Glutamatergic neuron (in vitro differentiated cells): ENCODE results near the gene CLDN10. TPM values are rescaled to one million over a fixed set of nuclear protein-coding genes. Genes with fewer than 3 reads are reported as not detected.

Experiments
- DNase-seq: peaks from one replicate; pipeline ENCODE4 v3.0.0; 2022
- H3K27ac Mint-ChIP-seq: one replicate; pipeline ENCODE4 v1.8.0; 2020; ENCODE audit warnings: mild to moderate bottlenecking, mixed read lengths, inconsistent platforms; ENCODE audit not compliant: unreplicated experiment
- H3K27me3 Mint-ChIP-seq: one replicate; pipeline ENCODE4 v1.8.0; 2020; ENCODE audit warnings: mild to moderate bottlenecking, moderate library complexity, mixed read lengths, inconsistent platforms; ENCODE audit not compliant: unreplicated experiment
- H3K36me3 Mint-ChIP-seq: one replicate; pipeline ENCODE4 v1.8.0; 2020; ENCODE audit warnings: mild to moderate bottlenecking, mixed read lengths, inconsistent platforms; ENCODE audit not compliant: unreplicated experiment
- H3K4me1 Mint-ChIP-seq: one replicate; pipeline ENCODE4 v1.8.0; 2020; ENCODE audit warnings: mild to moderate bottlenecking, low read depth, mixed read lengths, inconsistent platforms; ENCODE audit not compliant: unreplicated experiment
- H3K4me3 Mint-ChIP-seq: one replicate; pipeline ENCODE4 v1.8.0; 2020; ENCODE audit warnings: mild to moderate bottlenecking, mixed read lengths, inconsistent platforms; ENCODE audit not compliant: unreplicated experiment
- H3K9me3 Mint-ChIP-seq: one replicate; pipeline ENCODE4 v1.8.0; 2020; ENCODE audit warnings: mild to moderate bottlenecking, moderate library complexity, mixed read lengths, inconsistent platforms; ENCODE audit not compliant: unreplicated experiment
- CTCF ChIP-seq: fragments of 200-600 bp; sonication (generic); IDR thresholded peaks from one replicate; pipeline ENCODE4 v1.5.0; 2021; ENCODE audit not compliant: partially characterized antibody, unreplicated experiment
- total RNA-seq: library from RNA; stranded (reverse); fragmentation: NEBNext Ultra II Directional; extraction: Animal tissue kit (Norgen Biotek cat#: 25700); gene quantifications from one replicate; pipeline ENCODE4 v1.2.1, GENCODE V29; 2021; ENCODE audit not compliant: unreplicated experiment

CLDN10 gene
- total RNA-seq, 1 donor from 2014 or later = 8.3 TPM

DNA sequence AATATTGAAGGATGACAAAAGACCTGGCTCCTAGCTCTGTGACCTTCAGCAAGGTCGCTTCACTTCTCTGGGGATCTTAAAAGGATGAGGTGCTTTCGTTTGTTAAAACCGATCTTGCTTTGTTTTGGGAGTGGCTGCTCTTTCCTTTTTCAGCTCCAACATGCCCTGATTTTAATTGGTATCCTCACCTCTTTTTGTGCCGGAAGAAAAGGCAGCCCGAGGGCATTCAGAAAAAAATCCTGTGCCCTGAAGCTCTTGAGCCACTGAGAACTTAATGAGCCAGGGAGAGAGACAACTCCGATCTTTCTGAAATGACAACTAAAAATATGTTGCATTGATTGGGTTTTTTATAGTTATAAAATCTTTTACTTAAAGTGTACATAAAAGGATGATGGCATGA lies 19.4 kb downstream of the CLDN10 start:
- Mint-ChIP-seq H3K27me3 (no peaks in the 10 kb centered on the region), H3K4me3 (no peak overlapping the region), H3K9me3 (no peaks in the 10 kb centered on the region), H3K27ac (no peak overlapping the region), H3K4me1 (peaks cover 12% of the 10 kb centered on the region), H3K36me3 (no peaks in the 10 kb centered on the region)
- no peak for DNase-seq
- TF ChIP-seq CTCF = no peak

DNA sequence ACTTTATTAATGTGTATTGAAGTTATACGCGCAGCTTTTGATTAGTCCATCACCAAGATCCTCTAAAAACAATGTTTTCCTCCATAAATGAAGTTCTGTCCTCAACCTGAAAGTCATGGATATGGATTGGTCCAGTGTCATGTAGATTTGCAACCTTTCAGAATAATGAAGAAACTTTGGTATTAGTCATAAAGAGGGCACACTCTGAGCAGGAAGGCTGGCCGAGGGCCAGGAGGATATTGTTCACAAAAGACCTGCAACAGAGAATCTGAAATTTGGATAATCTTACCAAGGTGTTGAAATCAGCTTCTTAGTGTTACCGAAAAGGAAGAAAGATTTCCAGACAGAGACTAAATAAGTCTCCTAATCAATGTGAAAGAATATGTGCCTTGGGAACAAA lies 20.7 kb downstream of the CLDN10 start:
- peaks cover 12% of the 10 kb centered on the region for H3K4me1 Mint-ChIP-seq
- H3K36me3 Mint-ChIP-seq = no peaks in the 10 kb centered on the region
- H3K4me3 Mint-ChIP-seq = no peak overlapping the region
- TF ChIP-seq CTCF = no peak
- H3K9me3 Mint-ChIP-seq = peaks cover 1% of the 10 kb centered on the region
- H3K27ac Mint-ChIP-seq = no peak overlapping the region
- DNase-seq = no peak
- H3K27me3 Mint-ChIP-seq = no peaks in the 10 kb centered on the region

DNA sequence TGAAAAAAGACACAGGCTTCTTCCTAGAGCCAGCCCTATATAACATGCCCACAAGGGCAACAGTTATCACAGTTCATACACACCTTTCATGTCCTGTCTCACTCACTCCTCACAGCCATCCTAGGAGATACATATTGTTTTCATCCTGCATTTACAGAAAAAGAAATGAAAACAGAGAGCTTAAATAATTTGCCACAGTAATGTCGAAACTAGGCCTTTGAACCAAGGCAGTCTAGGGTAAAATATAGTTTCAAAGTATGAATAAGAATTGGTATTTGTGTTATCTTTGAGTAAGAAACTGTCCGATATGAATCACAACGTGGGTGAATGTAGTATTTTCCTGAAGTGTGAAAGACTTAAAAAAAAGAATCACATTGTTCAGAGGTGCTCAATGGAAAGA lies 26.8 kb downstream of the CLDN10 start:
- Mint-ChIP-seq H3K36me3 (no peaks in the 10 kb centered on the region), H3K27ac (no peak overlapping the region), H3K4me3 (no peak overlapping the region), H3K4me1 (peaks cover 6% of the 10 kb centered on the region), H3K9me3 (peaks cover 1% of the 10 kb centered on the region), H3K27me3 (no peaks in the 10 kb centered on the region)
- no peak for TF ChIP-seq CTCF
- no peak for DNase-seq

DNA sequence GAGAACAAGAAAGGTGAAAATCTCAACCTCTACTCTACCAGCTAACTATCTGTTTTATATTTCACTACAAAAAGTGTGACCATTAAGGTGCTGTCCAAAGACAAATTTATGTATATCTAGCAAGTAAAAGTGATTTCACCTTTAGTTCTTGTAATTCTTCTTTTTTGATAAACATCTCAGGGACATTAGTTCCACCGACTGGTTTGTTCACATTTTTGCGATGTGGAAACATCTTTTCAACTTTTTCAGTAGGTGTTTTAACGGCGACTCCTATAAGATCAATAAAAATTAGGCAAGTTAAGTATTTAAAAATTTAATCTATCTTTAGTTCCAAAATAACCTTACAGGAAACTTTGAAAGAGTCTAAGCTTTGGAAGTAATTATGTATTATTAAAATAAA lies 33.3 kb downstream of the CLDN10 start:
- Mint-ChIP-seq H3K36me3 (no peaks in the 10 kb centered on the region), H3K4me1 (no peaks in the 10 kb centered on the region), H3K4me3 (no peak overlapping the region), H3K27ac (no peak overlapping the region), H3K9me3 (no peaks in the 10 kb centered on the region), H3K27me3 (no peaks in the 10 kb centered on the region)
- TF ChIP-seq CTCF = no peak
- no peak for DNase-seq

DNA sequence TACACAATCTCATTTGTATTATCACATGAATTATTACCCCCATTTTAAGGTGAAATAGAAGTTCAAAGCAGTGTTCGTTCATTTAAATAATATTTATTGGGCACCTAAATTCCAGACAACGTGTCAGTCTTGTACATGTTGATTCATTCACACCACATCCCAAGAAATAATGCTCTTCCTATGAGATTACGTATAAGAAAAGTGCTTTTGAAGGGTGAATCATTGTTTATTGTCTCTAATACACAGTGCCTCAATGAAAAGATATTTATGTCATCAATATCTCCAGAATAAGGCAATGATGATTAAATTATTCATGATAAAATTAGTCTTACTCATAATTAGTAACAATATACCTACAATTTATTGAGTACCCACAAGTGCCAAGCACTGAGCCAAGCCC lies 35.6 kb downstream of the CLDN10 start:
- no peaks in the 10 kb centered on the region for H3K27me3 Mint-ChIP-seq
- H3K36me3 Mint-ChIP-seq = no peaks in the 10 kb centered on the region
- H3K4me3 Mint-ChIP-seq = no peak overlapping the region
- H3K9me3 Mint-ChIP-seq = no peaks in the 10 kb centered on the region
- no peak for TF ChIP-seq CTCF
- H3K27ac Mint-ChIP-seq = no peak overlapping the region
- H3K4me1 Mint-ChIP-seq = no peaks in the 10 kb centered on the region
- DNase-seq = no peak
